AG09309 (cell line): ENCODE data around the gene WFDC1.

Source experiments
- DNase-seq: peaks from one replicate; pipeline ENCODE4 v3.0.0-alpha.2; 2010; ENCODE audit warnings: low read depth
- H3K4me3 ChIP-seq: 2 replicates; pipeline ENCODE4 v1.5.1; 2011; ENCODE audit warnings: mild to moderate bottlenecking, low read depth, low read length, moderate library complexity; ENCODE audit not compliant: control insufficient read depth
- CTCF ChIP-seq: IDR thresholded peaks from 2 replicates; pipeline ENCODE4 v1.5.1; 2011; ENCODE audit warnings: mild to moderate bottlenecking, low read depth, low read length, inconsistent platforms; ENCODE audit not compliant: insufficient read depth, control insufficient read depth; ENCODE audit errors: missing control alignments

The WFDC1 gene

GRCh38 chr16:84294531-84295142 is at the start of gene WFDC1:
Gene WFDC1, plus strand, starts transcription at chr16:84294878. Its CDS starts 94 bp downstream, at chr16:84294972.
- DNase-seq = no peak
- H3K4me3 ChIP-seq = peak within 1 kb of the TSS; percentile 18
- no peak for TF ChIP-seq CTCF

GRCh38 chr16:84245956-84246678 is 48.6 kb upstream of the WFDC1 start:
- no peak for DNase-seq
- no peak for TF ChIP-seq CTCF

GRCh38 chr16:84246679-84247077 is 48.0 kb upstream of the WFDC1 start:
- TF ChIP-seq CTCF = no peak
- DNase-seq = no peak
- no peak overlapping the region for H3K4me3 ChIP-seq

More at GRCh38 chr16:84245956-84246678, 48.6 kb upstream of the WFDC1 start:
- H3K4me3 ChIP-seq = no peak overlapping the region

- H3K4me3 ChIP-seq = no peak overlapping the region
- no peak for TF ChIP-seq CTCF
- no peak for DNase-seq
These were observed 47.3 kb upstream of the WFDC1 start for GRCh38 chr16:84247331-84247730.

GRCh38 chr16:84247844-84248243 is 46.8 kb upstream of the WFDC1 start:
- no peak for TF ChIP-seq CTCF
- H3K4me3 ChIP-seq = no peak overlapping the region
- no peak for DNase-seq

- no peak for DNase-seq
- no peak overlapping the region for H3K4me3 ChIP-seq
- TF ChIP-seq CTCF = no peak
These were observed 42.5 kb upstream of the WFDC1 start for GRCh38 chr16:84252184-84252583.
